ENCODE measurements around the gene DLGAP1. TPM values are rescaled to one million over a fixed set of nuclear protein-coding genes. Genes with fewer than 3 reads are reported as not detected.

Gene DLGAP1
- total RNA-seq, 3 donors from 2014 or later, result 0.96 to 17.6 (median 5.2) TPM

DNA sequence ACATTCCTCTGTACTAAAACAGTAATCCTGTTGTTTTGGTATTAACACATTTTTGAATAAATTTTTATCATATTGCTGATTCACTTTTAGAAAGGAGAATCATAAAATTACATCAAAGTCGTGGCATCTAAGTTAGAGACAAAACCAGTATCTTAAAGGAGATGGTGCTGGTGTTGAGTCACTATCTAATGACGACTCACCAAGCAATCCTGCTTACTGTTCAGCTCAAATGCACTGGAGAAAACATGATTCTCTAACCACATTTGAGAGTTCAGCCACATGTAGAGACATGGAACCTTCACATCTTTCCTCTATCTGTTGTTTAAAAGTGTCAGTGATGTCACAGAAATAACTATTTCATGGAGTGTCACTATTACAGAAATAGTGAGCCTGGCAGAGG, 531.4 kb downstream of the DLGAP1 start:
- intact Hi-C loops (cut with DNase I; ENCODE audit: low total_unique reads), result no loop called here

DNA sequence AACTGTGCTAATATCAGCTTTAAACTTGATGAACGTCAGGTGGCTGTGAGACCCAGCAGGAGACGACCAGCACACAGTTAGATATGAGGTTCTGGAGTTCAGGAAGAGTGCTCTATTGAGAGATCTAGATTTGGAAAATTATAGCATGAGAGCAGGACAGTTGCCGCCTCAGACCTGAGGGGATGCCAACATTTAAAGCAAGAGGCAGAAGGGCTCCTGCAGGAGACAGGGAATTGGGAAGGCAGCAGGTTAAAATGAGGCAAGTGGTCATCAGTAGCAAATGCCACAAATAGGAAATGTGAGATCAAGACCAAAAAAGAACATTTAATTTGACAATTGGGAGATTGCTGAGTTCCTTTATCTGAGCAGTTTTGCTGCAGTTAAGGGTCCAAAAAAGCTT, 533.3 kb downstream of the DLGAP1 start:
- no peaks in the 10 kb centered on the region for H3K27me3 ChIP-seq
- no peaks in the 10 kb centered on the region for H3K4me1 ChIP-seq
- H3K9me3 ChIP-seq, result no peaks in the 10 kb centered on the region
- H3K36me3 ChIP-seq, result no peaks in the 10 kb centered on the region
- no peak for DNase-seq (ENCODE audit: low spot score in 2 of 2)
- H3K27ac ChIP-seq, result no peak overlapping the region
- TF ChIP-seq POLR2A (IDR thresholded peaks at IDR 0.05), result no peak
- no peak for TF ChIP-seq POLR2AphosphoS5 (IDR thresholded peaks at IDR 0.05)
- TF ChIP-seq, protein P1, sequence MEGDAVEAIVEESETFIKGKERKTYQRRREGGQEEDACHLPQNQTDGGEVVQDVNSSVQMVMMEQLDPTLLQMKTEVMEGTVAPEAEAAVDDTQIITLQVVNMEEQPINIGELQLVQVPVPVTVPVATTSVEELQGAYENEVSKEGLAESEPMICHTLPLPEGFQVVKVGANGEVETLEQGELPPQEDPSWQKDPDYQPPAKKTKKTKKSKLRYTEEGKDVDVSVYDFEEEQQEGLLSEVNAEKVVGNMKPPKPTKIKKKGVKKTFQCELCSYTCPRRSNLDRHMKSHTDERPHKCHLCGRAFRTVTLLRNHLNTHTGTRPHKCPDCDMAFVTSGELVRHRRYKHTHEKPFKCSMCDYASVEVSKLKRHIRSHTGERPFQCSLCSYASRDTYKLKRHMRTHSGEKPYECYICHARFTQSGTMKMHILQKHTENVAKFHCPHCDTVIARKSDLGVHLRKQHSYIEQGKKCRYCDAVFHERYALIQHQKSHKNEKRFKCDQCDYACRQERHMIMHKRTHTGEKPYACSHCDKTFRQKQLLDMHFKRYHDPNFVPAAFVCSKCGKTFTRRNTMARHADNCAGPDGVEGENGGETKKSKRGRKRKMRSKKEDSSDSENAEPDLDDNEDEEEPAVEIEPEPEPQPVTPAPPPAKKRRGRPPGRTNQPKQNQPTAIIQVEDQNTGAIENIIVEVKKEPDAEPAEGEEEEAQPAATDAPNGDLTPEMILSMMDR (IDR thresholded peaks at IDR 0.05), result no peak
- no peak overlapping the region for H3K4me3 ChIP-seq
- intact Hi-C loops (cut with DNase I; ENCODE audit: low total_unique reads), result no loop called here

More for the DNA sequence above, 531.4 kb downstream of the DLGAP1 start:
- Histone ChIP-seq H3K4me1 (no peaks in the 10 kb centered on the region), H3K36me3 (no peaks in the 10 kb centered on the region), H3K4me3 (no peak overlapping the region), H3K9me3 (no peaks in the 10 kb centered on the region), H3K27me3 (no peaks in the 10 kb centered on the region), H3K27ac (no peak overlapping the region)
- TF ChIP-seq, protein P1 (IDR thresholded peaks at IDR 0.05), result no peak
- TF ChIP-seq POLR2AphosphoS5 (IDR thresholded peaks at IDR 0.05), result no peak
- no peak for TF ChIP-seq POLR2A (IDR thresholded peaks at IDR 0.05)
- no peak for DNase-seq (ENCODE audit: low spot score in 2 of 2)

DNA sequence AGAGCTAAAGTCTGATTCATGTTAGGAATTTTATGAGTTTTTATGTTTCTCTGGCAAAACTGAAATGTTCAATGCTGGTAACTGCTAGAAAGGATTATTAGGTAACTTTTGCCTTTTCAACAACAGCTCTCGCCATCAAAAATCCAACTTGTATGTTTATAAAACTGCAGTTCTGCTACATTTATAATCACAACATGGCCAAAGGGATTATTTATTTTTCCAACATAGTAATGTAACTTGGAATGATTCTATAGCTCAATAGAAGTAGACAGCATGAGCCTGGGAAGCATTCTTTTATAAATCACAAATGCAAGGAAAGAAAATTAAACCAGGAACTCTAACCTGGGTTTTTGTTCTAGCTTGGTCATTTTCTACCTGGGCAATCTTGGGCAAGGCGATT, 534.3 kb downstream of the DLGAP1 start:
- intact Hi-C loops (cut with DNase I; ENCODE audit: low total_unique reads), result no loop called here
- no peaks in the 10 kb centered on the region for H3K4me1 ChIP-seq
- H3K27me3 ChIP-seq, result no peaks in the 10 kb centered on the region
- TF ChIP-seq, protein P1 (IDR thresholded peaks at IDR 0.05), result no peak
- TF ChIP-seq POLR2AphosphoS5 (IDR thresholded peaks at IDR 0.05) (no peak), POLR2A (IDR thresholded peaks at IDR 0.05) (no peak)
- no peak overlapping the region for H3K4me3 ChIP-seq
- H3K36me3 ChIP-seq, result no peaks in the 10 kb centered on the region
- H3K27ac ChIP-seq, result no peak overlapping the region
- no peak for DNase-seq (ENCODE audit: low spot score in 2 of 2)
- no peaks in the 10 kb centered on the region for H3K9me3 ChIP-seq

DNA sequence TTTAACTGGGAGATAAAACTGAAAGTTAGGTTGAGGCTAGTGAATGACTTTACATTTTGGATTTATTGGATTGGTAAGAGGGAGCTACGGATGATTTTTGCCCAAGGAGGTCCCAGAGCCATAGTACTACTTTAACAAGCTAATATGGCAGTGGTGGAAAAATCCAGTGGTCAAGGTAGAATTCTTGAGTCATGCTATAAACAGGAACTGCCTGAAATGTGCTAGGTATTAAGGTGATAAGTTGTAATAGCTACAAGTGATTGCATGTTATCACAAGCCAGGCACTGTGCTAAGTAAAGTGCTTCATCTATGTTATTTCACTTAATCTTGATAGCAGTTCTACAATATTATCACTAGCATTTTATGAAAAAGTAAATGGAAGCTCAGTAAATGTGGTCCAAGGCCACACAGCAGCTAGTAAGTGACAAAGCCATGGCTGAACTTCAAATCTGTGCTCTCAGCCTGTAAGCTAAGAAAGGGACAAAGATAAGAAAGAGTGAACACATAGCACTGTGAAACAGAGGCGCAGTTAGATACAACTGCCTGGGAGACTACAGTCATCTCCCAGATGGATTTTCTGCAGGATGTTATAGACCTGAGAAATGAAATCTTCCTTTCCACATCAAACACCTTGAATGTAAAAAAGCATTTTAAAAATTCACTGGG, 535.6 kb downstream of the DLGAP1 start:
- H3K4me3 ChIP-seq, result no peak overlapping the region
- no peaks in the 10 kb centered on the region for H3K4me1 ChIP-seq
- DNase-seq (ENCODE audit: low spot score in 2 of 2), result no peak
- H3K27ac ChIP-seq, result no peak overlapping the region
- H3K36me3 ChIP-seq, result no peaks in the 10 kb centered on the region
- no peak for TF ChIP-seq POLR2AphosphoS5 (IDR thresholded peaks at IDR 0.05)
- TF ChIP-seq, protein P1 (IDR thresholded peaks at IDR 0.05), result no peak
- TF ChIP-seq POLR2A (IDR thresholded peaks at IDR 0.05), result no peak
- no peaks in the 10 kb centered on the region for H3K9me3 ChIP-seq
- intact Hi-C loops (cut with DNase I; ENCODE audit: low total_unique reads), result no loop called here
- H3K27me3 ChIP-seq, result no peaks in the 10 kb centered on the region

DNA sequence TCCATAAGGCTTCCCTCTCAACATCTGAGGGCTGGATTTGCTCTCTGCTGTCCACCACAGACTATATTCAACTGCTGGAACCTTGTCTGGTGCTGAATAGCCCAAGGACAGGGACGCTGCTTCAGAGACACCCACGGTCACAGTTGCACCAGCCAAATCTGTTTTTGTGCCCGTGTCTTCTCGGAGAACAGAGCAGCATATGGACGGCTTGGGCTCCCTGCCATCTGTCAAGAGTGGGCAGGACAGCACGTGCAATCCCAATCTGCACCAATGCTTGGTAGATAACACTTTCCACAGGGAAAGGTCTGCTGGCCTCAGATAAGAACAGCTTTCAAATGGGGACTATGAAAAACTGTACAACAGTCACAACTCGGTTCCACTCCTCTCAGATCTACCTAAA, 539.0 kb downstream of the DLGAP1 start:
- Histone ChIP-seq H3K36me3 (no peaks in the 10 kb centered on the region), H3K27me3 (no peaks in the 10 kb centered on the region), H3K27ac (no peak overlapping the region), H3K9me3 (no peaks in the 10 kb centered on the region), H3K4me1 (no peaks in the 10 kb centered on the region), H3K4me3 (no peak overlapping the region)
- DNase-seq (ENCODE audit: low spot score in 2 of 2), result no peak
- intact Hi-C loops (cut with DNase I; ENCODE audit: low total_unique reads), result no loop called here
- no peak for TF ChIP-seq POLR2A (IDR thresholded peaks at IDR 0.05)
- TF ChIP-seq, protein P1 (IDR thresholded peaks at IDR 0.05), result no peak

Data from breast epithelium (tissue), 4 donors.